Endodermal cell (in vitro differentiated cells): ENCODE results near the gene NATD1. TPM values are rescaled to one million over a fixed set of nuclear protein-coding genes. Genes with fewer than 3 reads are reported as not detected.

Source experiments
- DNase-seq: peaks from one replicate; pipeline ENCODE4 v3.0.0-alpha.2; 2017
- H3K27ac ChIP-seq: 2 replicates; pipeline ENCODE4 v1.5.1; 2013; ENCODE audit warnings: mild to moderate bottlenecking, low read depth, low read length, moderate library complexity
- H3K27me3 ChIP-seq: 2 replicates; pipeline ENCODE4 v1.6.1; 2013; ENCODE audit warnings: mild to moderate bottlenecking, low read length, moderate library complexity; ENCODE audit not compliant: insufficient read depth, control insufficient read depth, poor library complexity, severe bottlenecking
- H3K36me3 ChIP-seq: 2 replicates; pipeline ENCODE4 v1.7.0; 2013; ENCODE audit warnings: mild to moderate bottlenecking, low read length, moderate library complexity; ENCODE audit not compliant: control insufficient read depth, insufficient read depth
- H3K4me1 ChIP-seq: one replicate; pipeline ENCODE4 v1.7.0; 2013; ENCODE audit warnings: low read length; ENCODE audit not compliant: control insufficient read depth, insufficient read depth
- H3K4me3 ChIP-seq: 2 replicates; pipeline ENCODE4 v1.5.1; 2013; ENCODE audit warnings: mild to moderate bottlenecking, low read length, moderate library complexity
- H3K9ac ChIP-seq: 2 replicates; pipeline ENCODE4 v1.6.1; 2013; ENCODE audit warnings: mild to moderate bottlenecking, low read length, moderate library complexity; ENCODE audit not compliant: poor library complexity, severe bottlenecking; ENCODE audit errors: extremely low read depth
- H3K9me3 ChIP-seq: 2 replicates; pipeline ENCODE4 v1.6.1; 2013; ENCODE audit warnings: mild to moderate bottlenecking, low read length, moderate library complexity; ENCODE audit not compliant: control insufficient read depth
- H3K27ac Mint-ChIP-seq: 2 replicates; pipeline ENCODE4 v1.8.0; 2020; ENCODE audit warnings: mixed read lengths
- H3K27me3 Mint-ChIP-seq: 2 replicates; pipeline ENCODE4 v1.8.0; 2021; ENCODE audit warnings: mild to moderate bottlenecking, mixed read lengths; ENCODE audit not compliant: insufficient read depth
- H3K36me3 Mint-ChIP-seq: 2 replicates; pipeline ENCODE4 v1.8.0; 2020; ENCODE audit warnings: low read depth, mixed read lengths
- H3K4me1 Mint-ChIP-seq: 2 replicates; pipeline ENCODE4 v1.8.0; 2020; ENCODE audit warnings: mixed read lengths
- H3K4me3 Mint-ChIP-seq: 2 replicates; pipeline ENCODE4 v1.8.0; 2020; ENCODE audit warnings: mild to moderate bottlenecking, moderate library complexity, mixed read lengths
- H3K9me3 Mint-ChIP-seq: 2 replicates; pipeline ENCODE4 v1.8.0; 2020; ENCODE audit warnings: mild to moderate bottlenecking, mixed read lengths
- WGBS, 2 experiments: methylation state at CpG; one replicate each; pipeline versions ENCODE4 v1.1.5 to v1.1.7; 2013; ENCODE audit warnings: missing lambda C conversion rate in 2 of 2, mixed read lengths in 1 of 2; ENCODE audit not compliant: insufficient coverage in 1 of 2, insufficient read length in 1 of 2; 5-methylcytosine and 5-hydroxymethylcytosine counted together
- total RNA-seq, 2 donors: library from RNA; stranded (reverse); fragmentation: NEBNext Ultra II Directional in 1 of 2; extraction: Animal tissue kit (Norgen Biotek cat#: 25700) in 1 of 2; gene quantifications; 2 replicates in 1 of 2; 3 replicates in 1 of 2; pipeline ENCODE4 v1.2.1, GENCODE V29; 2021
- TF ChIP-seq, protein P1 (sequence below): fragments of 200-600 bp; sonication (generic); conservative IDR thresholded peaks from 2 replicates; pipeline ENCODE4 v1.5.0; 2021; ENCODE audit warnings: antibody characterized with exemption, mild to moderate bottlenecking

Gene NATD1
- total RNA-seq, 2 donors from 2014 or later = 12.2 to 17.2 TPM

DNA sequence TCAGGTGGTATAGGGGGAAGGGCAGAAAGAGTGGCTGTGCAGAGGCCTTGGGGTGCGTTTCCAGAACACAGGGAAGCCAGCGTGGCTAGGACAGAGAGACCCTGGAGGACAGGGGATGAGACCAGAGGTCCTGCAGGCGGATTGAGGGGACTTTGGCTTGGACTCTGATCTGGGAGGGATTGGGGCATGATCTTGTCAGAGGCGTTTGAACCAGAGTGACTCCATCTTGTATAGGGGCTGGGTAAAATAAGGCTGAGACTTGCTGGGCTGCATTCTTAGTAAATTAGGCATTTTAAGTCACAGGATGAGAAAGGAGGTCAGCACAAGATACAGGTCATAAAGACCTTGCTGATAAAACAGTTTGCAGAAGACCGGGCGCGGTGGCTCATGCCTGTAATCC is 5.4 kb upstream of the NATD1 start:
- no peak overlapping the region for H3K9ac ChIP-seq
- WGBS, 2 experiments = 92 to 100% methylated on average over 5 to 7 of the region's 7 CpGs
- H3K4me1 ChIP-seq = no peaks in the 10 kb centered on the region
- Mint-ChIP-seq H3K27me3 (no peaks in the 10 kb centered on the region), H3K27ac (no peak overlapping the region), H3K9me3 (peaks cover 20% of the 10 kb centered on the region), H3K36me3 (no peaks in the 10 kb centered on the region), H3K4me1 (peaks cover 4% of the 10 kb centered on the region), H3K4me3 (no peak overlapping the region)
- H3K27me3 ChIP-seq = no peaks in the 10 kb centered on the region
- H3K36me3 ChIP-seq = no peaks in the 10 kb centered on the region
- H3K9me3 ChIP-seq = no peaks in the 10 kb centered on the region
- DNase-seq = no peak
- TF ChIP-seq, protein P1, sequence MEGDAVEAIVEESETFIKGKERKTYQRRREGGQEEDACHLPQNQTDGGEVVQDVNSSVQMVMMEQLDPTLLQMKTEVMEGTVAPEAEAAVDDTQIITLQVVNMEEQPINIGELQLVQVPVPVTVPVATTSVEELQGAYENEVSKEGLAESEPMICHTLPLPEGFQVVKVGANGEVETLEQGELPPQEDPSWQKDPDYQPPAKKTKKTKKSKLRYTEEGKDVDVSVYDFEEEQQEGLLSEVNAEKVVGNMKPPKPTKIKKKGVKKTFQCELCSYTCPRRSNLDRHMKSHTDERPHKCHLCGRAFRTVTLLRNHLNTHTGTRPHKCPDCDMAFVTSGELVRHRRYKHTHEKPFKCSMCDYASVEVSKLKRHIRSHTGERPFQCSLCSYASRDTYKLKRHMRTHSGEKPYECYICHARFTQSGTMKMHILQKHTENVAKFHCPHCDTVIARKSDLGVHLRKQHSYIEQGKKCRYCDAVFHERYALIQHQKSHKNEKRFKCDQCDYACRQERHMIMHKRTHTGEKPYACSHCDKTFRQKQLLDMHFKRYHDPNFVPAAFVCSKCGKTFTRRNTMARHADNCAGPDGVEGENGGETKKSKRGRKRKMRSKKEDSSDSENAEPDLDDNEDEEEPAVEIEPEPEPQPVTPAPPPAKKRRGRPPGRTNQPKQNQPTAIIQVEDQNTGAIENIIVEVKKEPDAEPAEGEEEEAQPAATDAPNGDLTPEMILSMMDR = no peak
- no peak overlapping the region for H3K4me3 ChIP-seq
- no peak overlapping the region for H3K27ac ChIP-seq

- TF ChIP-seq, protein P1 = no peak
- peaks cover 5% of the 10 kb centered on the region for H3K4me1 ChIP-seq
- no peaks in the 10 kb centered on the region for H3K36me3 ChIP-seq
- peak overlapping the region; percentile 57 for H3K9ac ChIP-seq
- H3K27ac ChIP-seq = no peak overlapping the region
- no peaks in the 10 kb centered on the region for H3K27me3 ChIP-seq
- Mint-ChIP-seq H3K36me3 (no peaks in the 10 kb centered on the region), H3K4me1 (peaks cover 2% of the 10 kb centered on the region), H3K27me3 (no peaks in the 10 kb centered on the region), H3K4me3 (peak overlapping the region; percentile 69), H3K27ac (peak overlapping the region; percentile 82), H3K9me3 (peaks cover 20% of the 10 kb centered on the region)
- peak overlapping the region; percentile 74 for H3K4me3 ChIP-seq
- DNase-seq = peak; percentile 70
- WGBS, 2 experiments = 62% methylated on average over 15 of the region's 15 CpGs
- H3K9me3 ChIP-seq = no peaks in the 10 kb centered on the region
Measured at GRCh38 chr17:21253646-21254441, 634 bp upstream of the NATD1 start.

DNA sequence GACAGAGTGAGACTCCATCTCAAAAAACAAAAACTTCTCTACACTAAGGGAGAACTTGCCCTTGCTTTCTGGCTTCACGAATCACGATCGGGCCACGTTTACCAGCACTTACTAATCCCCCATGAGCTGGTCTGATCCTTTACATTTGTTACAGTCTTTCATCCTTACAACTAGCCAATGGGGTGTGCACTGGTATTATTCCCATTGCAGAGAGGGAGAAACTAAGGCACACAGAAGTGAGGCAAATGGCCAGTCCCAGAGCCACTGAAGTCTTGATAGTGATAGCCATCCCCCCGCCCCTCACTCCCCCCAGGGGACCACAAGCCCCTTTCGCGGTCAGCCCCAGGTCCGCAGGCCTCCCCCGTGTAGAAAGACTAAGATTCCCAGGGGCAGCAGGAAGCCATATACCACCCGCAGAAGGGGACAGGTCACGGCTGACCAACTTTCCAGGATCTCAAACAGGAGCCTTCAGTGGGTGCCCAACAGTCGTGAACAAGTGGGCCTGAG is 868 bp downstream of the NATD1 start:
- Mint-ChIP-seq H3K27ac (no peak overlapping the region), H3K27me3 (no peaks in the 10 kb centered on the region)
- peak overlapping the region; percentile 59 for H3K9ac ChIP-seq

More for the DNA sequence above, 868 bp downstream of the NATD1 start:
- Histone ChIP-seq H3K27ac (no peak overlapping the region), H3K9me3 (no peaks in the 10 kb centered on the region), H3K36me3 (peaks cover under 1% of the 10 kb centered on the region), H3K27me3 (no peaks in the 10 kb centered on the region), H3K4me3 (peak overlapping the region; percentile 87), H3K4me1 (peaks cover 5% of the 10 kb centered on the region)
- TF ChIP-seq, protein P1 = no peak
- no peak for DNase-seq
- peaks cover 2% of the 10 kb centered on the region for H3K4me1 Mint-ChIP-seq
- H3K36me3 Mint-ChIP-seq = no peaks in the 10 kb centered on the region
- peak overlapping the region; percentile 69 for H3K4me3 Mint-ChIP-seq
- H3K9me3 Mint-ChIP-seq = peaks cover 15% of the 10 kb centered on the region
- 10 to 23% methylated on average over 4 to 12 of the region's 12 CpGs for WGBS, 2 experiments
